ENCODE data around the gene RASSF6.
"Not testable (repeated sequence)": the region's sequence is repeated elsewhere in the genome, so short reads cannot be mapped to it uniquely, and the experiment has no call there.

Gene RASSF6

GRCh38 chr4:73609706-73610105 is 10.5 kb downstream of the RASSF6 start:
- DNase-seq: no peak

DNA sequence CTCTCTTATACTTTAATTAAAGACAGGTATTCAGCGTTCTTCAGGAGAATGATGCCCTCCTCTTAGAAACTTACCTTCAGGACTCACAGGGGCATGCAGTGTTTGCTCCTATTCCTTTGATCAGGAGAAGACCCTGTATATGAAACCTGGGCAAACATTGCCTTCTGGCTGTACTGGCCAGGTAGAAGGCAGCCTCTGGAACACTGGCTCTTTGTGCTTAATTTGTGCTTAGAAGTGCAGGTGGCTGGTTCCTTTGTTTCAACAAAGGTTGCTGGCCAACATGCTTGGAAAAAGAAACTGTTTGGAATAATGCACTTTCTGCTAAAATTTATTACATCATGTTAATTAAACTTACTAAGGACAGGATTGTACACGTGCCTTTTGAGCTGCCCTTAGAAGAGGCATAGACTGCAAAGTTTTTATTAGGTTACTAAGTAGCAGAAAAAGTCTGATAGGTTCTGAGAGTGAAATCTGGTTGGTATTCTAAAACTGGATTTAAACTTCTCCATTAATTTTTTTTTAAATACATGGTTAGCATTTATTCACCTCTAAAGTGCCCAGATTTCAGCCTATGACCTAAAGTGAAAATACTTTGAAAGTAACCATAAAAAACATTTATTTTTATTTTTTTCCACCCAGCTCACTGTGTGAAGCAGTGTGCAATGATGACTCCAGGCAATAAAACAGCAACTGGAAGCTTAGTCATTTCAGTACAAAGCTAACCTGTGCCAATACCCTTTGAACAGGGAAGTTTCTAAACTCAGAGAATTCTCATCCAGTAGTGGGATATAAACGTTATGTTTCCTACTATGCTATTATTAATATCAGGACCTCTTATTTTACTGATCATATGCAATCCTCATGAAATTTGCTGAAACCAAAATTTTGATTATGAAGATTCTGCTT is 11.3 kb downstream of the RASSF6 start:
- no peak for DNase-seq

DNA sequence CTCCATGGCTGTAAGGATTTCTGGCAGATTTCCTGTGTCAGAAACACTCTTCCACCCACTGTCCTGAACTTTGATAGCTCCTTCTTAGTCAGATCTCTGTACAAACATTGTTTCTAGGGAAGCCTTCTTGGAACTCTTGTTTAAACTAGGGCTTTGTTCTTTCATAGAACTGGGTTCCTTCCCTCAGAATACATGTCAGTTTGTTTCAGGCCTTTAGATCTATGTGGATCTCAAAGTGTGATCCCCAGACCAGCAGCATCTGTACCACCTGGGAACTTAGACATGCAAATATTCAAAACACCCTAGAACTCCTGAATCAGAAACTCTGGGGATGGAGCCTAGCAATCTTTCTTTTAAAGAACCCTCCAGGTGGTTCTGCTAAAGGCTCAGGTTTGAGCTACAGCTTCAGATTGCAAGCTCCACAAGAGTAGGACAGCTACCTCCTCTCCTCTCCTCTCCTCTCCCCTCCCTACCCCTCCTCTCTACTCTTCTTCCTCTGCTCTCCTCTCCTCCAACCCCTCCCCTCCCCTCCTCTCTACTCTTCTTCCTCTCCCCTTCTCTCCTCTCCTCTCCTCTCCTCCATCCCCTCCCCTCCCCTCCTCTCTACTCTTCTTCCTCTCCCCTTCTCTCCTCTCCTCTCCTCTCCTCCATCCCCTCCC is 12.7 kb downstream of the RASSF6 start:
- DNase-seq: no peak

- no peak for DNase-seq
Observed at GRCh38 chr4:73606465-73606974, 13.7 kb downstream of the RASSF6 start.

- no peak for DNase-seq
Observed at GRCh38 chr4:73603854-73604584, 16.2 kb downstream of the RASSF6 start.

GRCh38 chr4:73603271-73603710 is 16.9 kb downstream of the RASSF6 start:
- DNase-seq: no peak

- DNase-seq: no peak
Observed at GRCh38 chr4:73600954-73601353, 19.3 kb downstream of the RASSF6 start.

DNA sequence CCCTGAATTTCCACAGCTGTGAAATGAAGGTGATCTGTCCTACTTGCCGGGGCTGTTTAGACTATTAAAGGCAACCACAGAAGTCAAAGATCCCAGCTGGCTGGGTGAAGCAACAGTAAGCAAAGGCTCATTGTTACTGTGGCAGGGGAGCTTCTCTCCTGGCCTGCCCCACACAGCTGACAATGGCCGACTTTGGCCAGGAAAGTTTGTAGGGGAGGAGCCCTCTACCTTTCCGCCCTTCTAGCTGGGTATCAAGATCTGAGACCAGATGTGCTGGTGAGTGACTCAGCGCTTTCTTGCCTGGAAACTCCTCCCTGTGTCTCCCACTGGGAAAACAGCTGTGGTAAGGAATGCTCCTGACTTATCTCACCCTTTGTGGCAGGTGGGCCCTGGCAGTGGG is 21.1 kb downstream of the RASSF6 start:
- DNase-seq: no peak

DNA sequence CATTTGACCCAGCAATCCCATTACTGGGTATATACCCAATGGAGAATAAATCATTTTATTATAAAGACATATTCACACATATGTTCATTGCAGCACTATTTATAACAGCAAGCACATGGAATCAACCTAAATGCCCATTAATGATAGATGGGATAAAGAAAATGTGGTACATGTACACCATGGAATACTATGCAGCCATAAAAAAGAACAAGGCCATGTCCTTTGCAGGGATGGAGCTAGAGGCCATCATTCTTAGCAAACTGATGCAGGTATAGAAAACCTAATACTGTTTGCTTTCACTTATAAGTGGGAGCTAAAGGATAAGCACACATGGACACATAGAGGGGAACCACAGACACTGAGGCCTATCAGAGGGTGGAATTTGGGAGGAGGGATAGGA is 22.6 kb downstream of the RASSF6 start:
- DNase-seq: no peak

DNA sequence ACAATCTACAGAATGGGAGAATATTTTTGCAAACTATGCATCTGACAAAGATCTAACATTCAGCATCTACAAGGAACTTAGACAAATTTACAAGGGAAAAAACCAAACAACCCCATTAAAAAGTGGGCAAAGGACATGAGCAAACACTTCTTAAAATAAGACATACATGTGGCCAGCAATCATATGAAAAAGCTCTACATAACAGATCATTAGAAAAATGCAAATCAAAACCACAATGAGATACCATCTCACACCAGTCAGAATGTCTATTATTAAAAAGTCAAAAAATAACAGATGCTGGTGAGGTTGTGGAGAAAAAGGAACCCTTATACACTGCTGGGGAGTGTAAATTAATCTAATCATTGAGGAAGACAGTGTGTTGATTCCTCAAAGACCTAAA is 23.1 kb downstream of the RASSF6 start:
- DNase-seq: not testable (repeated sequence)

- DNase-seq: no peak
Observed at GRCh38 chr4:73596001-73596400, 24.2 kb downstream of the RASSF6 start.

DNA sequence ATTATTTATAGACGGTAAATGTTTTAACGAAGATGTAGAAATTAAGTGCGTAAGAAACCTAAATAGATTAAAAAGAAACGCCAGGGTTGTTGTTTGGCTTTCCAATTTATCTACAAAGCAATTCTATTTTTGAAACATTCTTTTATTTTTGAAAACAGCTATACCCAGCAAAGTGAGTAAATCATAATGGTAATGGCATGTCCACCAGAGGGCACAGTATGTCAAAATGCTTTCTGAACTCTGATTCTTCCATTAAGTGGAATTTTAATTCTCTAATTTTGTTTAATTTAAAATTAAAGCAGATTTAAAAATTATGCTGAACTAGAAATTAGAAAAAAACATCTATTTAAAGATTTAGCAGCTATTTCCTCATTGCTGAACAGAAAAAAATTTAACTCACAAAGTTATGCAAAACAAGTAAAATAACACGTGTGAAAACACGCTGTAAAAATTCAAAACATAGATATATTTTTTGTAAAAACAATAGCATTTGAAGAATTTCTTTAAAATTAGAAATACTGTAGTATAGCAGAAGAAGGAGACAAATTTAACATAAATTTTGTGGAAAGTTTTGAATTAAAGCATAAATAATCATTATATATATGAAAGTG is 26.5 kb downstream of the RASSF6 start:
- no peak for DNase-seq

DNA sequence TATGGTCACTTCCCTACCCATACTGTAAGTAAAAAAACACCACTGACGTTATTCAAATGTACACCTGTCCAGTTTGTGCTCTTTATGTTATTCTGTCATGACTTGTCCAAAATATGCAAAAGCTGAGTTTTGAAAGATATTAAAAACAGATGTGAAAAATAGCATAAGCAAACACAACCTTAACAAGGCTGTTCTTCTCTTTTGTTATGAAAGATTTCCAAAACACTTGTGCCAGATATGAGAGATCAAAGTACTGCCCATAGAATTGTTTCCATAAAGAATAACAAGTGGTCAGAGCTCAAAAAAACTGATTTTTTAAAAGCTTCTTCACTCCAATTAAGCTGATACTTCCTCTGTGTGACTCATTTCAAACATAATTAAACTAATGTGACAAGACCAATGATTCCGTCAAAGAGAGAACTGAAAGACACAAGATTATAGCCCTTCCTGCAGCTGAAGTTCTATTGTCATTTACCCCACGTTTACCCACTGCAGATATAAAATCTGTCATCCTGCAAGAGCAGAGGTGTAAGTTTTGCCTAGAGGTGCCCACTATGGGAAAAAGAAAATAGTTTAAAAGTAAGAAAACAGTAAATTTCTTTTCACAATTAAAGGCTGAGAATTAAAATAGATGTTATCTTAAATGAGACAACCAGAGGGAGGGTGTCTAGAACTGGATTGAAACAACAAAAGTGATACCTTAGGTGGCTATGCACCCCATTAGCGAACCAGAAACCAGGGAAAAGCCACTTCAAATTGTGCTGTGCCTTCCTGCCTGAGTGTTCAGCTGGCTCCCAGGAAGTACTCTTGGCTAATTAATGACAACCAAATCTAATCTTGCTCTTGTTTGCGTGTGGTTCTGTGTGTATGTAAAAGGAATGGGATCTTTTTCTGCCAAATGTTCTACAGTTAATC is 30.1 kb downstream of the RASSF6 start:
- no peak for DNase-seq

DNA sequence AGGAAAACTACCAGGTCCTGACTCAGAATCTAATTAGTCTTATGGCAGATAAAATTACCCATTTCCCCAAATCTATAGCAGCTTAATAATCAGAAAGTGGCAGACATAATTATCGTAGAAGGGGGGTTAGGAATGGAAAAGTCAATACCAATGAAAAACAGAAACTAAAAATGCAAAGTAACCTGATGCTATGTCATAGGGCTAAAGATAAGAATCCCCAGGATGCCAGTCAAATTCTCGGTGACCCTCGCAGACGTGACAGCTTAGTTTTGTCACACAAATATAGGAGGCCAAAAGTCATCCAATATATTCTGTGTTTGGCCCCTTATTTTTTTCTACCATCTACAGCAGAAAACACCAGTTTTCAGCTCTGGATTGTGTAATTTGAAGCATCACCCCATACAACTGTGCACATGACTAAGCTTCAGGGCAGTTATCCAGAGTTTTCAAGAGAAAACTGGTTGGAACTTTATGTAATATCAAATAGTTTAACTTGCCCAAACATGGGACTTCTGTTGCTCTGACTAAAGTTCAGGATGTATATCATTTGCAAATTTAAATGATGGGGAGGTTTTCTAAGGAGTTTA is 30.9 kb downstream of the RASSF6 start:
- DNase-seq: no peak

- no peak for DNase-seq
Observed at GRCh38 chr4:73588613-73589012, 31.6 kb downstream of the RASSF6 start.

- DNase-seq: no peak
Observed at GRCh38 chr4:73586666-73587065, 33.6 kb downstream of the RASSF6 start.

DNA sequence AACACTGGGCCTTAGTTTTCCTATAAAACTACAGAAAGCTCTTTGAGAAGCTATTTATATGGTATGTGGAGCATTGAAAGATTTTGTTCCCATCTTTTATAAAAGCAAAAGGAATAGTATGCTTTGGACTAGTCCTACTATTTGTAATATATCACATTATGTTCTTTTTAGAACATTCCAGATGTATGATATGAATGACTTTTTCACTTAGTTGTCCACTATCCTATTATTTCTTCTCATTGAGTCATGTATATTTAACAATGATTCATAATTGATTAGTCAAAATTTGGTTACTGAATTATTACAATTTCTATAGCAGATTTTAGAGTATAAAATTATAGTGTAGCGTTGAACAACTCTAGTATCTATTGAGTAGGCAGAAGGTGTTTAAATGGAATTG is 34.2 kb downstream of the RASSF6 start:
- no peak for DNase-seq

GRCh38 chr4:73585345-73585744 is 34.9 kb downstream of the RASSF6 start:
- DNase-seq: no peak

GRCh38 chr4:73583666-73584065 is 36.6 kb downstream of the RASSF6 start:
- DNase-seq: no peak

- DNase-seq: no peak
Observed at GRCh38 chr4:73577371-73577770, 42.9 kb downstream of the RASSF6 start.

DNA sequence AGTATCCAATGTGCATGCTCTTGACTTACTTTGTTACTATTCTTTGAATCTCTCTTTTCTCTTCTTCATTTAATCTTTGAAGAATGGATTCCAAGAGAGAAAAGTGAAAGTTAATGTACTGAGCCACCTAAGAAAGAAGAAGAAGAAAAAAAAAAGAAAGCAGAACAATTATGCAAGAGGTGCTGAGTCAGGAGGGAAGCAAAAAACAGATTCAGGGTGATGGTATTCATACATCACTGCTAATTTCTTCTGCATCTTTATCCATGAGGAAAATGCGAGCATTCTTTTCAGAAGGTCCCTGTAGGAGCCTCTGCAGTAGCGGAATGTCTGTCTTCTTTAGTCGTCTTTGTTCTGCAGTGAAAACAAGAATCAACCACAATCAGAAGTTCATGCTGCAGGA is 43.9 kb downstream of the RASSF6 start:
- DNase-seq: no peak

Data from stimulated activated CD4-positive, alpha-beta T cell treated with anti-CD3 and anti-CD28 coated beads, Interleukin-1b, Interleukin-23, amount 100 ng/mL, for 48 hours (primary cell).